Measurements from ENCODE around the gene BRPF1.

- TF ChIP-seq CTCF (IDR thresholded peaks at IDR 0.05) (no peak), POLR2A (IDR thresholded peaks at IDR 0.05) (no peak)
Measured at GRCh38 chr3:9795207-9795606, 63.7 kb downstream of the BRPF1 start.
